Measurements from ENCODE around the gene TAF5L. TPM values are rescaled to one million over a fixed set of nuclear protein-coding genes. Genes with fewer than 3 reads are reported as not detected.
"Not testable (repeated sequence)": the region's sequence is repeated elsewhere in the genome, so short reads cannot be mapped to it uniquely, and the experiment has no call there.

Gene TAF5L
- total RNA-seq, 1 experiment from 2014 or later: 40.5 TPM

- DNase-seq (ENCODE audit: low read depth): no peak
These were observed 17.0 kb upstream of the TAF5L start for GRCh38 chr1:229642970-229643369.

GRCh38 chr1:229642376-229642775 lies 16.5 kb upstream of the TAF5L start:
- no peak for DNase-seq (ENCODE audit: low read depth)

GRCh38 chr1:229641306-229641705 lies 15.4 kb upstream of the TAF5L start:
- no peak for DNase-seq (ENCODE audit: low read depth)

- DNase-seq (ENCODE audit: low read depth): no peak
These were observed 14.5 kb upstream of the TAF5L start for GRCh38 chr1:229640455-229640854.

- no peak for DNase-seq (ENCODE audit: low read depth)
These were observed 11.8 kb upstream of the TAF5L start for GRCh38 chr1:229637746-229638145.

GRCh38 chr1:229636042-229636441 lies 10.1 kb upstream of the TAF5L start:
- DNase-seq (ENCODE audit: low read depth): no peak

GRCh38 chr1:229631966-229632365 lies 6.0 kb upstream of the TAF5L start:
- no peak for DNase-seq (ENCODE audit: low read depth)

GRCh38 chr1:229631148-229631547 lies 5.2 kb upstream of the TAF5L start:
- no peak for DNase-seq (ENCODE audit: low read depth)

GRCh38 chr1:229629261-229629660 lies 3.3 kb upstream of the TAF5L start:
- no peak for DNase-seq (ENCODE audit: low read depth)

- no peak for DNase-seq (ENCODE audit: low read depth)
These were observed 1.1 kb upstream of the TAF5L start for GRCh38 chr1:229627003-229627402.

GRCh38 chr1:229625071-229625914 lies 629 bp downstream of the TAF5L start:
- peak; percentile 29 for DNase-seq (ENCODE audit: low read depth)

- no peak for DNase-seq (ENCODE audit: low read depth)
These were observed 1.3 kb downstream of the TAF5L start for GRCh38 chr1:229624521-229625070.

GRCh38 chr1:229623838-229624237 lies 2.1 kb downstream of the TAF5L start:
- DNase-seq (ENCODE audit: low read depth): no peak

GRCh38 chr1:229623225-229623624 lies 2.7 kb downstream of the TAF5L start:
- DNase-seq (ENCODE audit: low read depth): no peak

GRCh38 chr1:229622641-229623120 lies 3.2 kb downstream of the TAF5L start:
- not testable (repeated sequence) for DNase-seq (ENCODE audit: low read depth)

GRCh38 chr1:229621663-229622062 lies 4.3 kb downstream of the TAF5L start:
- DNase-seq (ENCODE audit: low read depth): no peak

- no peak for DNase-seq (ENCODE audit: low read depth)
These were observed 5.0 kb downstream of the TAF5L start for GRCh38 chr1:229620876-229621275.

GRCh38 chr1:229619614-229620013 lies 6.3 kb downstream of the TAF5L start:
- no peak for DNase-seq (ENCODE audit: low read depth)

GRCh38 chr1:229619002-229619401 lies 6.9 kb downstream of the TAF5L start:
- DNase-seq (ENCODE audit: low read depth): no peak

- no peak for DNase-seq (ENCODE audit: low read depth)
These were observed 8.4 kb downstream of the TAF5L start for GRCh38 chr1:229617351-229618100.

GRCh38 chr1:229614701-229615100 lies 11.2 kb downstream of the TAF5L start:
- no peak for DNase-seq (ENCODE audit: low read depth)

GRCh38 chr1:229613938-229614337 lies 12.0 kb downstream of the TAF5L start:
- DNase-seq (ENCODE audit: low read depth): no peak

Measured in HT1080 (cell line).